ENCODE measurements around the gene ZNF860.
"Not testable (repeated sequence)": the region's sequence is repeated elsewhere in the genome, so short reads cannot be mapped to it uniquely, and the experiment has no call there.

ZNF860 gene

DNA sequence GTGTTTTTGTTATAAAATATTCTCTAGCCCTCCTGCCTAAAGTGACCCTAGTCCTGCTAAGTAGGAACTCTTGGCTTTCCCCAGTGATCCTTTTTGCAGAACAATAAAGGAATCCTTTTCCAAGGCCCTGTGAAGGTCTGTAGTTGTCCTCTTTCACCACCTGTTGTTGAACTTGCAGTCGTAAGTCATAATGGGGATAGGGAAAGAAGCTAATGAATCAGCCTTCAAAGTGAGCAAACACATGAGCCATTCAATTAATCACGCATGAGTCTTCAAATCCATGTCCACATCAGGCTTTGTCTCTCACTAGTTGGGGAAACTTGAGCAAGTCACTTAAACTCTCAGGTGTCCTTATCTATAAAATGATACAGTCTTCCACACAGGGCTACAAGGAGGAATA is 27.6 kb downstream of the ZNF860 start:
- Histone ChIP-seq H3K4me3 (ENCODE audit: low read depth, low read length) (no peak overlapping the region), H3K36me3 (replicated peaks) (no peaks in the 10 kb centered on the region), H3K27me3 (replicated peaks) (no peaks in the 10 kb centered on the region), H3K27ac (no peak overlapping the region)
- in situ Hi-C loops (cut with HindIII; ENCODE audit: low pct_ligation_motif_present, low sequenced_read_pairs): no loop called here
- DNase-seq: no peak
- TF ChIP-seq, protein P1, sequence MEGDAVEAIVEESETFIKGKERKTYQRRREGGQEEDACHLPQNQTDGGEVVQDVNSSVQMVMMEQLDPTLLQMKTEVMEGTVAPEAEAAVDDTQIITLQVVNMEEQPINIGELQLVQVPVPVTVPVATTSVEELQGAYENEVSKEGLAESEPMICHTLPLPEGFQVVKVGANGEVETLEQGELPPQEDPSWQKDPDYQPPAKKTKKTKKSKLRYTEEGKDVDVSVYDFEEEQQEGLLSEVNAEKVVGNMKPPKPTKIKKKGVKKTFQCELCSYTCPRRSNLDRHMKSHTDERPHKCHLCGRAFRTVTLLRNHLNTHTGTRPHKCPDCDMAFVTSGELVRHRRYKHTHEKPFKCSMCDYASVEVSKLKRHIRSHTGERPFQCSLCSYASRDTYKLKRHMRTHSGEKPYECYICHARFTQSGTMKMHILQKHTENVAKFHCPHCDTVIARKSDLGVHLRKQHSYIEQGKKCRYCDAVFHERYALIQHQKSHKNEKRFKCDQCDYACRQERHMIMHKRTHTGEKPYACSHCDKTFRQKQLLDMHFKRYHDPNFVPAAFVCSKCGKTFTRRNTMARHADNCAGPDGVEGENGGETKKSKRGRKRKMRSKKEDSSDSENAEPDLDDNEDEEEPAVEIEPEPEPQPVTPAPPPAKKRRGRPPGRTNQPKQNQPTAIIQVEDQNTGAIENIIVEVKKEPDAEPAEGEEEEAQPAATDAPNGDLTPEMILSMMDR (IDR thresholded peaks at IDR 0.05; ENCODE audit: low read depth, low read length, missing control alignments): no peak

DNA sequence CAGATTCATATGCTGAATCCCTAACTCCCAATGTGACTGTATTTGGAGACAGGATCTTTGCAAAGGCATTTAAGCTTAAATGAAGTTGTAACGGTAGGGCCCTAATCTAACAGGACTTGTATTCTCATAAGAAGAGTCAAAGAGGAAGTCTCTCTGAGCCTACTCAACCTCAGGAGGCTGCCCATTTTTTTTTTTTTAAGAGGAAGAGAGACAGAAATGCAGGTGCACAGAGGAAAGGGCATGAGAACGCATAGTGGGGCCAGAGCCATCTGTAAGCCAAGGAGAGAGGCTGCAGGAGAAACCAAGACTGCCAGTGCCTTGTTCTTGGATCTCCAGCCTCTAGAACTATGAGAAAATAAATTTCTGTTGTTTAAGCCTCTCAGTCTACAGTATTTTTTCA is 28.4 kb downstream of the ZNF860 start:
- Histone ChIP-seq H3K4me3 (ENCODE audit: low read depth, low read length) (no peak overlapping the region), H3K27ac (no peak overlapping the region), H3K27me3 (replicated peaks) (no peaks in the 10 kb centered on the region), H3K36me3 (replicated peaks) (no peaks in the 10 kb centered on the region)
- in situ Hi-C loops (cut with HindIII; ENCODE audit: low pct_ligation_motif_present, low sequenced_read_pairs): no loop called here
- no peak for DNase-seq
- TF ChIP-seq, protein P1 (IDR thresholded peaks at IDR 0.05; ENCODE audit: low read depth, low read length, missing control alignments): no peak

DNA sequence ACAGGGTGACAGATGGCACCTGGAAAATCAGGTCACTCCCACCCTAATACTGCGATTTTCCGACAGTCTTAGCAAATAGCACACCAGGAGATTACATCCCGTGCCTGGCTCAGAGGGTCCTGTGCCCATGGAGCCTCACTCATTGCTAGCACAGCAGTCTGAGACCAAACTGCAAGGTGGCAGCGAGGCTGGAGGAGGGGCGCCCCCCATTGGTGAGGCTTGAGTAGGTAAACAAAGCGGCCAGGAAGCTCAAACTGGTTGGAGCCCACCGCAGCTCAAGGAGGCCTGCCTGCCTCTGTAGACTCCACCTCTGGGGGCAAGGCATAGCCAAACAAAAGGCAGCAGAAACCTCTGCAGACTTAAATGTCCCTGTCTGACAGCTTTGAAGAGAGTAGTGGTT is 29.1 kb downstream of the ZNF860 start:
- H3K27ac ChIP-seq; H3K36me3 ChIP-seq (replicated peaks); DNase-seq; H3K4me3 ChIP-seq (ENCODE audit: low read depth, low read length); in situ Hi-C loops (cut with HindIII; ENCODE audit: low pct_ligation_motif_present, low sequenced_read_pairs); H3K27me3 ChIP-seq (replicated peaks): not testable (repeated sequence)

DNA sequence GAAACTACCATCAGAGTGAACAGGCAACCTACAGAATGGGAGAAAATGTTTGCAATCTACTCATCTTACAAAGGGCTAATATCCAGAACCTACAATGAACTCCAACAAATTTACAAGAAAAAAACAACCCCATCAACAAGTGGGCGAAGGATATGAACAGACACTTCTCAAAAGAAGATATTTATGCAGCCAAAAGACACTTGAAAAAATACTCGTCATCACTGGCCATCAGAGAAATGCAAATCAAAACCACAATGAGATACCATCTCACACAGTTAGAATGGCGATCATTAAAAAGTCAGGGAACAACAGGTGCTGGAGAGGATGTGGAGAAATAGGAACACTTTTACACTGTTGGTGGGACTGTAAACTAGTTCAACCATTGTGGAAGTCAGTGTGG is 34.1 kb downstream of the ZNF860 start:
- in situ Hi-C loops (cut with HindIII; ENCODE audit: low pct_ligation_motif_present, low sequenced_read_pairs); H3K36me3 ChIP-seq (replicated peaks); H3K27me3 ChIP-seq (replicated peaks); H3K4me3 ChIP-seq (ENCODE audit: low read depth, low read length); DNase-seq; H3K27ac ChIP-seq: not testable (repeated sequence)

DNA sequence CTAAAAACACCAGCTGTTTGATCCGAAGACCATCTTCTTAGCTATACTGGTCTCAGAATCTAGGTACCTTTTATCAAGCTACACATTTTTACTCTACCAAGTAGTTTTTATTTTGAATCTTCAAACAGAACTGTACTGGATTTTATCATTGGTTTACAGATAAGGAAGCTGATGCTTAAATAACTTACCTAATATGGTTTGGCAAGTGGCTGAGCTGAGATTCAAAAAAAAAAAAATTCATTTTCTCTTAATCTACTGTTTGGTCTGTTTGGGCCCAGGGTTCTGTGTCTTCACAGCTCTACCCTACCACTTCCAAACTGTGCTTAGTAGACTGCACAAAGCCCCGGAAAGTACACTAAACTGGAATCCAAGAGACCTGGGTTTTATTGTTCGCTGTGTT is 35.7 kb downstream of the ZNF860 start:
- H3K27me3 ChIP-seq (replicated peaks): no peaks in the 10 kb centered on the region
- in situ Hi-C loops (cut with HindIII; ENCODE audit: low pct_ligation_motif_present, low sequenced_read_pairs): no loop called here
- no peaks in the 10 kb centered on the region for H3K36me3 ChIP-seq (replicated peaks)
- no peak overlapping the region for H3K4me3 ChIP-seq (ENCODE audit: low read depth, low read length)
- no peak for DNase-seq
- no peak overlapping the region for H3K27ac ChIP-seq
- TF ChIP-seq, protein P1 (IDR thresholded peaks at IDR 0.05; ENCODE audit: low read depth, low read length, missing control alignments): no peak

DNA sequence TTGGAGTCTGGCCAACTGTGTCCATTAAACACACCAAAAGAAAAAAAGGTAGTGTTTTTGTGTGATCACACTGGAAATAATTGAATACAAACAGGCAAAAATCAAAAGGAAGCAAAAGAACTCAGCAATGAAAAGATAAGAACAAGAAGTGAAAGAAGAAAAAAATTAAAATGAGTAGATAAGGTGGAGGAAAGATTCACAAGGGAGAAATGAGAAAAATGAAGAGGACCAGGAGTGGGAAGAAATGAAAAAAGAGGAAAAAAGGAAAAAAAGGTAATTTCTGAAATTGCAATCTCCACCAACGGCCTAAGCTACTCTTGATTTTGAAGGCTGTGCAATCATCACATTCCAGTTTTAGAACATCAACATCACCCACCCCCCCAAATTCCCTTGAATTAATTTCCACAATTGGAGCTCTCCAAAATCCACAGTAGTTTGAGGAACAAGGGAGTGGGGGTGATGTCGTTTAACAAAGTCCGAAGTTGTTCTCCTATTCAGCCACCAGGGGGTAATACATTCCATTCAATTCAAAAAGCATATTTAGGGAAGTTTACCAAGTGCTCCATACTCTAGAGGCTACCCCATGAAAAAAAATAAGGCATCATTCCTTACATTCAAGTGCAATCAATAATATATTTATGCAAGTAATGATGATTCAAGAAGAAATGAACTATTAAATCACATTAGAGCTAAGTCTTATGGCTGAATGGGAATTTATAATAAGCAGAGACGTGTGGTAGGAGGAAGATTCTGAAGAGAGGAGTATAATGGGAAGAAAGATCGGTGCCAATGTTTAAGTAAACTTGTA is 37.4 kb downstream of the ZNF860 start:
- H3K36me3 ChIP-seq (replicated peaks): no peaks in the 10 kb centered on the region
- in situ Hi-C loops (cut with HindIII; ENCODE audit: low pct_ligation_motif_present, low sequenced_read_pairs): no loop called here
- H3K4me3 ChIP-seq (ENCODE audit: low read depth, low read length): no peak overlapping the region
- H3K27me3 ChIP-seq (replicated peaks): no peaks in the 10 kb centered on the region
- DNase-seq: peak; percentile 28
- H3K27ac ChIP-seq: no peak overlapping the region
- TF ChIP-seq, protein P1 (IDR thresholded peaks at IDR 0.05; ENCODE audit: low read depth, low read length, missing control alignments): peak; percentile 65

DNA sequence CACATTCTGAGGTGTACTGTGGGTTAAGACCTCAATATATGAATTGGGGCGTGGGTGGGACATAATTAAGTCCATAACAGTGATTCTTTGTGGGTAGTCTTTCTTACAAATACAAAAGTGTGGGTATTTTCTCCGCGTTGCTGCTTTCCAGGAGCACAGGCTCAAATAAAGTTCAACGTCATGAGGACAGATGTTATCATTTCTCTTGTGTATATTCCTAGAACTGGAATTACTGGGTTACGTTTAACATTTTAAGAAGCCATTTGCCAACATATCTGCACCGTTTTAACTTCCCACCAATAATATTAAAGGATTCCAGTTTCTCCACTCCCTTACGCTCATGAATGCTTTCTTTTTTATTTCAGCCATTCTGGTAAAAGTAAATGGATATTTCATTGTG is 39.6 kb downstream of the ZNF860 start:
- no peak overlapping the region for H3K4me3 ChIP-seq (ENCODE audit: low read depth, low read length)
- H3K27me3 ChIP-seq (replicated peaks): no peaks in the 10 kb centered on the region
- TF ChIP-seq, protein P1 (IDR thresholded peaks at IDR 0.05; ENCODE audit: low read depth, low read length, missing control alignments): no peak
- no peak overlapping the region for H3K27ac ChIP-seq
- DNase-seq: no peak
- H3K36me3 ChIP-seq (replicated peaks): no peaks in the 10 kb centered on the region
- in situ Hi-C loops (cut with HindIII; ENCODE audit: low pct_ligation_motif_present, low sequenced_read_pairs): no loop called here
